ENCODE measurements around the gene DLGAP4. TPM values are rescaled to one million over a fixed set of nuclear protein-coding genes. Genes with fewer than 3 reads are reported as not detected.

DLGAP4 gene
- polyA plus RNA-seq, 4 donors = 24.3 to 37.9 (median 28.3) TPM

GRCh38 chr20:36480456-36481048 lies 174.4 kb downstream of the DLGAP4 start:
- Histone ChIP-seq H3K27ac (ENCODE audit: low read depth in 1 of 3, low read length in 2 of 3) (no peak overlapping the region), H3K9me3 (ENCODE audit: control insufficient read depth in 2 of 2, insufficient read depth in 1 of 2, low read depth in 1 of 2, low read length in 1 of 2) (no peaks in the 10 kb centered on the region), H3K27me3 (ENCODE audit: control insufficient read depth in 3 of 3, insufficient read depth in 3 of 3, low read length in 3 of 3) (no peaks in the 10 kb centered on the region), H3K4me3 (ENCODE audit: low read depth in 1 of 3, low read length in 3 of 3) (no peak overlapping the region), H3K36me3 (ENCODE audit: control insufficient read depth in 3 of 3, insufficient read depth in 2 of 3, low read depth in 1 of 3, low read length in 3 of 3) (peaks cover 0 to 53% (median 0%) of the 10 kb centered on the region in 3 donors), H3K4me1 (ENCODE audit: control insufficient read depth in 3 of 3, insufficient read depth in 2 of 3, low read depth in 1 of 3, low read length in 2 of 3) (peaks cover 0 to 9% (median 0%) of the 10 kb centered on the region in 3 donors)
- DNase-seq = no peak
- no peak for FAIRE-seq
- WGBS, 3 donors = 54 to 73% (median 61%) methylated on average over 5 of the region's 5 CpGs

DNA sequence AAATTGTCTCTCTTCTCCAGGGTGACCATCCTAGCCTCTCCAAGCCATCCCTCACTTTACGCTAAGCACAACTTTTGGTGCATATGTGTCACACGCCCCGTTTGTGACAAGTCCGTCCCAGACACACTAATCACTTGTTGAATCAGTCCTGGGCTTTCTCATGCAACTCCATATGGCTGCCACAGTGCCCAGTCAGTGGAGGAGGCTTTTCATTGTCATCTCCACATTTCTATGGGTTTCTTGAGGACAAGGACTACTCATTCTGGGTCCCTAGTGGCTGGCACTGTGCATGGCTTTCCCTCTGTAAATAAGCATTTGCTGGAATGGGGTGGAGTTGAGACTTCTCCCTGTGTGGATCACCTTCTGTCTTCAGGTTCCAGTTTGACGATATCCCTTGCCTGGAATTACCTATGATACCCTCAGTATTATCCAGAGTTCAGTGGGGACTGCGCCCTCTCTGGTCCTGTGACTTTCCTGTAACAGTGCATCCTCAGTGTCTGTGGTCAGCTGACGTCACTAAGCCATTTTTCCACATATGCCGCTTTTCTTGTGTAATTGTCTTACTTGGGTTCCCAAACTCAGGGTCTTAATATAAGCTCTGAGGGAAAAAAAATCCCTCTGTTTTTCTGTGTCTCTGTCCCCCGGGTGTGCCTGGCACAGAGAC lies 175.4 kb downstream of the DLGAP4 start:
- 84 to 87% (median 87%) methylated on average over 9 of the region's 9 CpGs for WGBS, 3 donors
- FAIRE-seq = no peak
- Histone ChIP-seq H3K4me3 (ENCODE audit: low read depth in 1 of 3, low read length in 3 of 3) (no peak overlapping the region), H3K27me3 (ENCODE audit: control insufficient read depth in 3 of 3, insufficient read depth in 3 of 3, low read length in 3 of 3) (no peaks in the 10 kb centered on the region), H3K9me3 (ENCODE audit: control insufficient read depth in 2 of 2, insufficient read depth in 1 of 2, low read depth in 1 of 2, low read length in 1 of 2) (no peaks in the 10 kb centered on the region), H3K27ac (ENCODE audit: low read depth in 1 of 3, low read length in 2 of 3) (no peak overlapping the region), H3K4me1 (ENCODE audit: control insufficient read depth in 3 of 3, insufficient read depth in 2 of 3, low read depth in 1 of 3, low read length in 2 of 3) (peaks cover 0 to 9% (median 0%) of the 10 kb centered on the region in 3 donors), H3K36me3 (ENCODE audit: control insufficient read depth in 3 of 3, insufficient read depth in 2 of 3, low read depth in 1 of 3, low read length in 3 of 3) (peaks cover 0 to 53% (median 0%) of the 10 kb centered on the region in 3 donors)
- DNase-seq = no peak

- no peak for DNase-seq
- 71 to 75% (median 74%) methylated on average over 8 of the region's 8 CpGs for WGBS, 3 donors
- no peak for FAIRE-seq
Observed at GRCh38 chr20:36482044-36482473, 175.9 kb downstream of the DLGAP4 start.

DNA sequence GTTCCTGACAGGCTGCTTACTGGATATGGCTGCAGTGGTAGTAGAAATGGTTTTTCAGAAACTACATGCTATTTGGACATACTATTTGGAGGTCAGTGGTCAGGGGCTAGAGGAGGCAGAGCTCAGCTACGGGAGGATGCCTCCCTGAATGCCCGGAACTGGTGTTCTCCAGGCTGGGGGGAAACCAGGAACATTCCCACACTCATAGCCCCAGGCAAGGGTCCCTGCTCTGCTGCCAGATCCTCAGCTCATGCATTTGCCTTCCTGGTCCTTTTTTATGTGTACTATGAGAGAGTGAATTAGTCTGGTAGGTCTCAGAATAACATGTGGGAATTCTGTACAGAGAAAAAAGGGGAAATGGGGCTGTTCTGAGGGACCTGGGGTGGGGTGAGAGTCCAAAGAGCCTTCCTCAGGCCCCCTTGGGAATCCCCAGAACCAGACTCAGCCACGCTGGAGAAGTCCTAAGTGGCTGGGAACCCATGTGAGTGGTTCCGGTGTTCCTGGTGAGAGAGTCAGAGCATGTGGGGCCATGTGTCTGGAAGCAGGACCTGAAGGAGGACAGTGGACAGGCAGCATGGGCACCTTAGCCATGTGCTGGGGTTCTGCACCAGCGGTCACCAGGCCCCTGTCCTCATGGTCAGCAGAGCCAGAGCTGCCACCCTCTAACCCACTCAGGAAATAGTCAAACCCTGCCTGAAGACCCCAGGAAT lies 177.2 kb downstream of the DLGAP4 start:
- Histone ChIP-seq H3K27me3 (ENCODE audit: control insufficient read depth in 3 of 3, insufficient read depth in 3 of 3, low read length in 3 of 3) (no peaks in the 10 kb centered on the region), H3K4me3 (ENCODE audit: low read depth in 1 of 3, low read length in 3 of 3) (no peak overlapping the region), H3K27ac (ENCODE audit: low read depth in 1 of 3, low read length in 2 of 3) (peak overlapping the region in 1 of 3 donors; percentile 45), H3K9me3 (ENCODE audit: control insufficient read depth in 2 of 2, insufficient read depth in 1 of 2, low read depth in 1 of 2, low read length in 1 of 2) (no peaks in the 10 kb centered on the region), H3K4me1 (ENCODE audit: control insufficient read depth in 3 of 3, insufficient read depth in 2 of 3, low read depth in 1 of 3, low read length in 2 of 3) (peaks cover 0 to 9% (median 0%) of the 10 kb centered on the region in 3 donors), H3K36me3 (ENCODE audit: control insufficient read depth in 3 of 3, insufficient read depth in 2 of 3, low read depth in 1 of 3, low read length in 3 of 3) (peaks cover 0 to 49% (median 0%) of the 10 kb centered on the region in 3 donors)
- WGBS, 3 donors = 75 to 93% (median 81%) methylated on average over 5 of the region's 5 CpGs
- no peak for FAIRE-seq
- no peak for DNase-seq

More at GRCh38 chr20:36482044-36482473, 175.9 kb downstream of the DLGAP4 start:
- Histone ChIP-seq H3K9me3 (ENCODE audit: control insufficient read depth in 2 of 2, insufficient read depth in 1 of 2, low read depth in 1 of 2, low read length in 1 of 2) (no peaks in the 10 kb centered on the region), H3K4me3 (ENCODE audit: low read depth in 1 of 3, low read length in 3 of 3) (no peak overlapping the region), H3K27me3 (ENCODE audit: control insufficient read depth in 3 of 3, insufficient read depth in 3 of 3, low read length in 3 of 3) (no peaks in the 10 kb centered on the region), H3K36me3 (ENCODE audit: control insufficient read depth in 3 of 3, insufficient read depth in 2 of 3, low read depth in 1 of 3, low read length in 3 of 3) (peaks cover 0 to 53% (median 0%) of the 10 kb centered on the region in 3 donors), H3K27ac (ENCODE audit: low read depth in 1 of 3, low read length in 2 of 3) (no peak overlapping the region), H3K4me1 (ENCODE audit: control insufficient read depth in 3 of 3, insufficient read depth in 2 of 3, low read depth in 1 of 3, low read length in 2 of 3) (peaks cover 0 to 9% (median 0%) of the 10 kb centered on the region in 3 donors)

GRCh38 chr20:36483919-36484808 lies 178.0 kb downstream of the DLGAP4 start:
- peak overlapping the region in 1 of 3 donors; percentile 45 for H3K27ac ChIP-seq (ENCODE audit: low read depth in 1 of 3, low read length in 2 of 3)
- no peak for DNase-seq

DNA sequence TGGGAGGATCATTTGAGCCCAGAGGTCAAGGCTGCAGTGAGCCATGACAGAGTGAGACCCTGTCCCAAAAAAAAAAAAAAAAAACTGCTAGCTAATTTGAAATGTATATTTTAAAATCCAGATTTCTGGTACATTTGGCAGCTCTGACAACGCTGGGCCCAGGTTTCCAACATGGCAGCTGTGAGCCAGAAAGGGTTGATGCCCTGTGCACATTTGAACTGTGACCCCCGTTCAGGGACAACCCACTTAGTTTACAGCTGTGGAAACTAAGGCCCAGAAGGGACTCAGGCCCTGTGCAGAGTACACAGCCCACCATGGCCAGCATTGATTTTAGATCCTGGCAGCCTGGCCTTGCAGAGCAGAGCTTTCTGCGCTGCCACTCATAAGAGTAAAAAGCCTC lies 179.1 kb downstream of the DLGAP4 start:
- H3K4me1 ChIP-seq (ENCODE audit: control insufficient read depth in 3 of 3, insufficient read depth in 2 of 3, low read depth in 1 of 3, low read length in 2 of 3) = peaks cover 0 to 9% (median 0%) of the 10 kb centered on the region in 3 donors
- H3K27me3 ChIP-seq (ENCODE audit: control insufficient read depth in 3 of 3, insufficient read depth in 3 of 3, low read length in 3 of 3) = no peaks in the 10 kb centered on the region
- H3K9me3 ChIP-seq (ENCODE audit: control insufficient read depth in 2 of 2, insufficient read depth in 1 of 2, low read depth in 1 of 2, low read length in 1 of 2) = no peaks in the 10 kb centered on the region
- H3K36me3 ChIP-seq (ENCODE audit: control insufficient read depth in 3 of 3, insufficient read depth in 2 of 3, low read depth in 1 of 3, low read length in 3 of 3) = peaks cover 0 to 46% (median 0%) of the 10 kb centered on the region in 3 donors
- FAIRE-seq (no peak), DNase-seq (no peak)
- H3K27ac ChIP-seq (ENCODE audit: low read depth in 1 of 3, low read length in 2 of 3) = no peak overlapping the region
- H3K4me3 ChIP-seq (ENCODE audit: low read depth in 1 of 3, low read length in 3 of 3) = no peak overlapping the region
- WGBS, 3 donors = 89 to 95% (median 92%) methylated on average over 3 of the region's 3 CpGs

More at GRCh38 chr20:36483919-36484808, 178.0 kb downstream of the DLGAP4 start:
- FAIRE-seq = no peak
- 64 to 81% (median 81%) methylated on average over 8 of the region's 8 CpGs for WGBS, 3 donors
- Histone ChIP-seq H3K27me3 (ENCODE audit: control insufficient read depth in 3 of 3, insufficient read depth in 3 of 3, low read length in 3 of 3) (no peaks in the 10 kb centered on the region), H3K36me3 (ENCODE audit: control insufficient read depth in 3 of 3, insufficient read depth in 2 of 3, low read depth in 1 of 3, low read length in 3 of 3) (peaks cover 0 to 45% (median 0%) of the 10 kb centered on the region in 3 donors), H3K4me1 (ENCODE audit: control insufficient read depth in 3 of 3, insufficient read depth in 2 of 3, low read depth in 1 of 3, low read length in 2 of 3) (peaks cover 0 to 9% (median 0%) of the 10 kb centered on the region in 3 donors), H3K9me3 (ENCODE audit: control insufficient read depth in 2 of 2, insufficient read depth in 1 of 2, low read depth in 1 of 2, low read length in 1 of 2) (no peaks in the 10 kb centered on the region), H3K4me3 (ENCODE audit: low read depth in 1 of 3, low read length in 3 of 3) (no peak overlapping the region)

- H3K4me1 ChIP-seq (ENCODE audit: control insufficient read depth in 3 of 3, insufficient read depth in 2 of 3, low read depth in 1 of 3, low read length in 2 of 3) = peaks cover 0 to 5% (median 0%) of the 10 kb centered on the region in 3 donors
- DNase-seq = no peak
- 89 to 100% (median 100%) methylated on average over 1 of the region's 1 CpG for WGBS, 3 donors
- no peak overlapping the region for H3K4me3 ChIP-seq (ENCODE audit: low read depth in 1 of 3, low read length in 3 of 3)
- peaks cover 0 to 48% (median 0%) of the 10 kb centered on the region in 3 donors for H3K36me3 ChIP-seq (ENCODE audit: control insufficient read depth in 3 of 3, insufficient read depth in 2 of 3, low read depth in 1 of 3, low read length in 3 of 3)
- H3K27me3 ChIP-seq (ENCODE audit: control insufficient read depth in 3 of 3, insufficient read depth in 3 of 3, low read length in 3 of 3) = no peaks in the 10 kb centered on the region
- no peaks in the 10 kb centered on the region for H3K9me3 ChIP-seq (ENCODE audit: control insufficient read depth in 2 of 2, insufficient read depth in 1 of 2, low read depth in 1 of 2, low read length in 1 of 2)
- no peak overlapping the region for H3K27ac ChIP-seq (ENCODE audit: low read depth in 1 of 3, low read length in 2 of 3)
- no peak for FAIRE-seq
Observed at GRCh38 chr20:36487069-36487468, 180.9 kb downstream of the DLGAP4 start.
